Stomach (tissue), 4 donors: ENCODE results near the gene ZNF593OS.

Experiments used
- POLR2A ChIP-seq, 4 donors: fragments of 450-650 bp; IDR thresholded peaks; one replicate each; pipeline ENCODE4 v1.6.1; 2016; ENCODE audit warnings: antibody characterized with exemption in 4 of 4, control low read depth in 2 of 4, mild to moderate bottlenecking in 1 of 4, moderate library complexity in 1 of 4
- POLR2AphosphoS5 ChIP-seq, 3 donors: sonication (generic); formaldehyde crosslinking; IDR thresholded peaks; one replicate each; pipeline ENCODE4 v1.6.1; 2016; ENCODE audit warnings: antibody characterized with exemption in 3 of 3
- TF ChIP-seq, protein P1 (sequence below), 7 experiments: fragments of 450-650 bp in 4 of 7; fragments of 200-600 bp in 3 of 7; sonication (generic) in 3 of 7; IDR thresholded peaks; one replicate each; pipeline ENCODE4 v1.5.1; 2016 to 2019; ENCODE audit warnings: antibody characterized with exemption in 7 of 7, control low read depth in 2 of 7, mild to moderate bottlenecking in 1 of 7

GRCh38 chr1:26171084-26172072, at the start of gene ZNF593OS:
- TF ChIP-seq POLR2AphosphoS5 (IDR thresholded peaks at IDR 0.05) = no peak
- TF ChIP-seq, protein P1, sequence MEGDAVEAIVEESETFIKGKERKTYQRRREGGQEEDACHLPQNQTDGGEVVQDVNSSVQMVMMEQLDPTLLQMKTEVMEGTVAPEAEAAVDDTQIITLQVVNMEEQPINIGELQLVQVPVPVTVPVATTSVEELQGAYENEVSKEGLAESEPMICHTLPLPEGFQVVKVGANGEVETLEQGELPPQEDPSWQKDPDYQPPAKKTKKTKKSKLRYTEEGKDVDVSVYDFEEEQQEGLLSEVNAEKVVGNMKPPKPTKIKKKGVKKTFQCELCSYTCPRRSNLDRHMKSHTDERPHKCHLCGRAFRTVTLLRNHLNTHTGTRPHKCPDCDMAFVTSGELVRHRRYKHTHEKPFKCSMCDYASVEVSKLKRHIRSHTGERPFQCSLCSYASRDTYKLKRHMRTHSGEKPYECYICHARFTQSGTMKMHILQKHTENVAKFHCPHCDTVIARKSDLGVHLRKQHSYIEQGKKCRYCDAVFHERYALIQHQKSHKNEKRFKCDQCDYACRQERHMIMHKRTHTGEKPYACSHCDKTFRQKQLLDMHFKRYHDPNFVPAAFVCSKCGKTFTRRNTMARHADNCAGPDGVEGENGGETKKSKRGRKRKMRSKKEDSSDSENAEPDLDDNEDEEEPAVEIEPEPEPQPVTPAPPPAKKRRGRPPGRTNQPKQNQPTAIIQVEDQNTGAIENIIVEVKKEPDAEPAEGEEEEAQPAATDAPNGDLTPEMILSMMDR (IDR thresholded peaks at IDR 0.05) = no peak
- no peak for TF ChIP-seq POLR2A (IDR thresholded peaks at IDR 0.05)
